ENCODE data around the gene TEX44. TPM values are rescaled to one million over a fixed set of nuclear protein-coding genes. Genes with fewer than 3 reads are reported as not detected.

The TEX44 gene
- total RNA-seq, 2 donors from 2014 or later, result not detected

GRCh38 chr2:231617059-231617926, 24.6 kb downstream of the TEX44 start:
- no peak for DNase-seq
- intact Hi-C loops (cut with DNase I), result no loop called here
- ATAC-seq, result no peak

- DNase-seq, result peak; percentile 39
- peak; percentile 48 to 63 for ATAC-seq
- intact Hi-C loops (cut with DNase I), result no loop called here
These were observed 28.6 kb downstream of the TEX44 start for GRCh38 chr2:231621051-231621879.

- DNase-seq (no peak), ATAC-seq (no peak)
- intact Hi-C loops (cut with DNase I), result no loop called here
These were observed 30.3 kb downstream of the TEX44 start for GRCh38 chr2:231622963-231623362.

- intact Hi-C loops (cut with DNase I), result no loop called here
- no peak for DNase-seq
- peak in 1 of 2 donors; percentile 60 for ATAC-seq
These were observed 33.8 kb downstream of the TEX44 start for GRCh38 chr2:231626449-231626848.

GRCh38 chr2:231627384-231628120, 34.9 kb downstream of the TEX44 start:
- intact Hi-C loops (cut with DNase I), result no loop called here
- DNase-seq, result no peak
- peak; percentile 17 to 85 for ATAC-seq

GRCh38 chr2:231632559-231633142, 40.0 kb downstream of the TEX44 start:
- DNase-seq (no peak), ATAC-seq (peak; percentile 54 to 85)
- intact Hi-C loops (cut with DNase I), result no loop called here

GRCh38 chr2:231633241-231633976, 40.7 kb downstream of the TEX44 start:
- intact Hi-C loops (cut with DNase I), result no loop called here
- DNase-seq (no peak), ATAC-seq (peak in 1 of 2 donors; percentile 66)

- intact Hi-C loops (cut with DNase I), result no loop called here
- no peak for DNase-seq
- ATAC-seq, result no peak
These were observed 41.7 kb downstream of the TEX44 start for GRCh38 chr2:231634412-231634811.

- intact Hi-C loops (cut with DNase I), result no loop called here
- ATAC-seq, result no peak
These were observed 42.5 kb downstream of the TEX44 start for GRCh38 chr2:231634951-231635875.

GRCh38 chr2:231640241-231640640, 47.6 kb downstream of the TEX44 start:
- intact Hi-C loops (cut with DNase I), result no loop called here
- DNase-seq, result no peak
- ATAC-seq, result peak in 1 of 2 donors; percentile 23

More at GRCh38 chr2:231634951-231635875, 42.5 kb downstream of the TEX44 start:
- DNase-seq, result no peak

- peak; percentile 11 to 47 for ATAC-seq
- intact Hi-C loops (cut with DNase I), result no loop called here
These were observed 48.0 kb downstream of the TEX44 start for GRCh38 chr2:231640641-231641111.

GRCh38 chr2:231642631-231643494, 50.2 kb downstream of the TEX44 start:
- peak; percentile 93 to 96 for ATAC-seq

More at GRCh38 chr2:231640641-231641111, 48.0 kb downstream of the TEX44 start:
- peak; percentile 68 for DNase-seq

GRCh38 chr2:231643495-231643888, 50.8 kb downstream of the TEX44 start:
- intact Hi-C loops (cut with DNase I), result loop anchor here in 1 of 2 donors (2.0 kb wide), 1 partner anchor 31 kb away; no protein-coding TSS in a partner anchor
- no peak for ATAC-seq

More at GRCh38 chr2:231642631-231643494, 50.2 kb downstream of the TEX44 start:
- intact Hi-C loops (cut with DNase I), result loop anchor here in 1 of 2 donors (2.0 kb wide), 1 partner anchor 30 kb away; no protein-coding TSS in a partner anchor
- DNase-seq, result peak; percentile 92

More at GRCh38 chr2:231643495-231643888, 50.8 kb downstream of the TEX44 start:
- DNase-seq, result no peak

Data from left cardiac atrium (tissue), 4 donors.